ENCODE results near the gene ITPK1.

ITPK1 gene

DNA sequence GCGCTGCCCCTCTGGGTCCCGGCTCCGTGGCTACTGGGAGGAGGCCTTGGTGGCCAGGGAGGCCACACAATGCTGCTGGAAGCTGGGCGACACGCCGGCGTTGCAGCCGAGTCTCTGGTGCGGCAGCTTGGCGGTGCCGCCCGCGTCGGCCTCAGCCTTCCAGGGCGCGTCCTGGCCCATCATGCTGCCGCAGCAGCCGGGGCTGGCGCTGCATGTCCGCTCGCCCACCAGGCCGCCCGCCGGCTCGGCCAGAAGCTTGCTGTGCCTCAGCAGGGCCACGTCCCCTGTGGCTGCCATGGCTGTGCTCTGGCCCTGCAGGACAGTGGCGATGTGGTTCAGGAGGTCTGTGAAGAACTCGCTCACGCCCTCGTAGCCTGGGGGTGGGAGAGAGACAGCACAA, 174.2 kb downstream of the ITPK1 start:
- no peak for TF ChIP-seq SPI1 (IDR thresholded peaks at IDR 0.05; ENCODE audit: low read depth, low read length)
- TF ChIP-seq PAX5 (IDR thresholded peaks at IDR 0.05; ENCODE audit: insufficient read depth, low read length, severe bottlenecking), result no peak
- no peak for DNase-seq (ENCODE audit: insufficient read length, low spot score)
- no peak for FAIRE-seq

DNA sequence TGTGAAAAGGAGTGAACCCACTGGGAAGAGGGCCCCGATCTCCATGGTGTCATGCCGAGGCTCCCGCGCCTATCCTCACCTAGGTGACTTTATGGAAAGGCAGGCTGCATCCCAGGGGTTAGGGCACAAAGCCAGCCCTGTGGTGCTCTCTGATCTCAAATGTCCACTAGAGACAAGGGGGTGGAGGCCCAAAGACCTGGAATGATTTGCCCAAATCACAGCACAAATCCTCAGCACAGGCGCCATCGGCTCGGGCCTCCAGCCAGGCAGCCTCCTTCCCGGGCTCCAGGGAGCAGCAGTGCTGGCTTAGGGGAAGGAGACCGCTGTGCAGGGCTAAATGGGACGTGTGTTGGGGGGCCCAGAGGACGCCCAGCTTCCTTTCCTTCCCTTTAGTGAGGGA, 175.2 kb downstream of the ITPK1 start:
- TF ChIP-seq TAF1 (IDR thresholded peaks at IDR 0.05; ENCODE audit: low read depth, low read length) (no peak), POLR2AphosphoS5 (IDR thresholded peaks at IDR 0.05; ENCODE audit: low read depth, low read length) (no peak), PAX5 (IDR thresholded peaks at IDR 0.05; ENCODE audit: insufficient read depth, low read length, severe bottlenecking) (no peak), POLR2A (IDR thresholded peaks at IDR 0.05; ENCODE audit: low read depth, low read length) (no peak), POU2F2 (IDR thresholded peaks at IDR 0.05; ENCODE audit: low read depth, low read length) (no peak), SPI1 (IDR thresholded peaks at IDR 0.05; ENCODE audit: low read depth, low read length) (no peak)
- FAIRE-seq, result no peak

DNA sequence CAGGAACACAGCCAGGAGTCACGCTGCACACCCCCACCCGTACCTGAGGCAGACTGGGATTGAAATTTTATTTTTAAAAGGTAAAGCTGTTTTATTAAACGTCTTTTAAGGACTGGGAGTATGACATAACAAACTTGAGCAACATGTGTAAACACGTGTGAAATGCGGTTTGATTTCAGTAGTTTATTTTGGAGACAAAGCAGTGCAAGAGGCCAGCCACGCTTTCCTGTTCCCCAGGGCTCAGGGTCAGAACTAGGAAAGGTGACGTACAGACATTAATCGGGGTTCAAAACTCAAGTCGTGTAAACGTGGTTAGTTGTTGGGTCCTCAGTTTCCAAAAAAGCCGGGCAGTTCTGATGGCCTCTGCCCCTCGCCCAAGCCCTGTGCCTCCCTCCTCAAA, 176.0 kb downstream of the ITPK1 start:
- no peak for TF ChIP-seq TAF1 (IDR thresholded peaks at IDR 0.05; ENCODE audit: low read depth, low read length)
- TF ChIP-seq POU2F2 (IDR thresholded peaks at IDR 0.05; ENCODE audit: low read depth, low read length), result no peak
- no peak for TF ChIP-seq SPI1 (IDR thresholded peaks at IDR 0.05; ENCODE audit: low read depth, low read length)
- TF ChIP-seq POLR2A (IDR thresholded peaks at IDR 0.05; ENCODE audit: low read depth, low read length), result no peak
- no peak for TF ChIP-seq POLR2AphosphoS5 (IDR thresholded peaks at IDR 0.05; ENCODE audit: low read depth, low read length)
- no peak for TF ChIP-seq PAX5 (IDR thresholded peaks at IDR 0.05; ENCODE audit: insufficient read depth, low read length, severe bottlenecking)
- FAIRE-seq, result no peak

More for the DNA sequence above, 175.2 kb downstream of the ITPK1 start:
- DNase-seq (ENCODE audit: insufficient read length, low spot score), result no peak

DNA sequence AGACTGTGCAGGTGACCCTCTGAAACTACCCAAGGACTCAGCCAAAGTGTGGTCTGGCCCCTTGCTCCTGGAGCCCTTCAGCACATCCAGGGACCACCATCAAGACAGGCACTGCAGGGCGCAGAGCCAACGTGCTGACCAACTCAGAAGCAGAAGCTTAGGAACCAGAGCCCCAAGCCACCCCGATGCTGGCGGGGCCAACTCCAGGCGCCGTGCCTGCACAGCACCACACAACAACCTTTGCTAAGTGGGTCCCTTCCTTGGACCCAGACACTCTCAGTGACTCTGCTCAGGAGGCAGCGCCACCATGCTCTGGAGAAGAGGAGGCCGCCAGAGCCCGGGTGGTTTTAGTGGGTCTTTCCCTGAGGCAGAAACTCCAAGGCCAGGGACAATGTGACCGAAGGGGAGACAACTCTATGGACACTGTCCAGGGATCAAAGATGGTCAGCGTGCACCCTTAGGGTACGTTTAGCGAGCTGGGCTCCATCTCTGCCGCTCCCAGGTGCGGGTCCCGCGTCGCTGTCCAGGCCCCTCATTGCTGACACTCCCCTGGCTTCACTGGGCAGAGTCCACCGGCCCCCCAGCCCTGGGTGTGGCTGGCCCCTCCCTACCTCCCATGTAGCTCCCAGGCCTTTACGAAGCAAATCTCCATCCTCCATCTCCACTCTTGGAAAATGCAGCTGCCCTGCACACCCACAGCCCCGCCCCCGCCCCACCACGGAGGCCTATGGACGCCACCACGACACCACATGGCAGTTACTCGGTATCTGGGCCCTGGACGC, 176.6 kb downstream of the ITPK1 start:
- FAIRE-seq (no peak), DNase-seq (ENCODE audit: insufficient read length, low spot score) (no peak)
- TF ChIP-seq SPI1 (IDR thresholded peaks at IDR 0.05; ENCODE audit: low read depth, low read length) (no peak), POLR2AphosphoS5 (IDR thresholded peaks at IDR 0.05; ENCODE audit: low read depth, low read length) (no peak), PAX5 (IDR thresholded peaks at IDR 0.05; ENCODE audit: insufficient read depth, low read length, severe bottlenecking) (no peak), TAF1 (IDR thresholded peaks at IDR 0.05; ENCODE audit: low read depth, low read length) (no peak), POU2F2 (IDR thresholded peaks at IDR 0.05; ENCODE audit: low read depth, low read length) (no peak), POLR2A (IDR thresholded peaks at IDR 0.05; ENCODE audit: low read depth, low read length) (no peak)

More for the DNA sequence above, 176.0 kb downstream of the ITPK1 start:
- no peak for DNase-seq (ENCODE audit: insufficient read length, low spot score)

GRCh38 chr14:92938235-92938875, 177.4 kb downstream of the ITPK1 start:
- DNase-seq (ENCODE audit: insufficient read length, low spot score) (no peak), FAIRE-seq (no peak)
- TF ChIP-seq POLR2A (IDR thresholded peaks at IDR 0.05; ENCODE audit: low read depth, low read length) (no peak), SPI1 (IDR thresholded peaks at IDR 0.05; ENCODE audit: low read depth, low read length) (no peak), POU2F2 (IDR thresholded peaks at IDR 0.05; ENCODE audit: low read depth, low read length) (no peak), POLR2AphosphoS5 (IDR thresholded peaks at IDR 0.05; ENCODE audit: low read depth, low read length) (no peak), PAX5 (IDR thresholded peaks at IDR 0.05; ENCODE audit: insufficient read depth, low read length, severe bottlenecking) (no peak), TAF1 (IDR thresholded peaks at IDR 0.05; ENCODE audit: low read depth, low read length) (no peak)

GRCh38 chr14:92937051-92937937, 178.4 kb downstream of the ITPK1 start:
- no peak for DNase-seq (ENCODE audit: insufficient read length, low spot score)
- no peak for FAIRE-seq
- TF ChIP-seq SPI1 (IDR thresholded peaks at IDR 0.05; ENCODE audit: low read depth, low read length) (no peak), POLR2A (IDR thresholded peaks at IDR 0.05; ENCODE audit: low read depth, low read length) (no peak), POU2F2 (IDR thresholded peaks at IDR 0.05; ENCODE audit: low read depth, low read length) (no peak), PAX5 (IDR thresholded peaks at IDR 0.05; ENCODE audit: insufficient read depth, low read length, severe bottlenecking) (no peak), POLR2AphosphoS5 (IDR thresholded peaks at IDR 0.05; ENCODE audit: low read depth, low read length) (no peak), TAF1 (IDR thresholded peaks at IDR 0.05; ENCODE audit: low read depth, low read length) (no peak)

- FAIRE-seq, result no peak
- TF ChIP-seq PAX5 (IDR thresholded peaks at IDR 0.05; ENCODE audit: insufficient read depth, low read length, severe bottlenecking), result no peak
- TF ChIP-seq POU2F2 (IDR thresholded peaks at IDR 0.05; ENCODE audit: low read depth, low read length), result no peak
- no peak for TF ChIP-seq TAF1 (IDR thresholded peaks at IDR 0.05; ENCODE audit: low read depth, low read length)
- no peak for TF ChIP-seq POLR2AphosphoS5 (IDR thresholded peaks at IDR 0.05; ENCODE audit: low read depth, low read length)
- no peak for TF ChIP-seq SPI1 (IDR thresholded peaks at IDR 0.05; ENCODE audit: low read depth, low read length)
- TF ChIP-seq POLR2A (IDR thresholded peaks at IDR 0.05; ENCODE audit: low read depth, low read length), result no peak
- DNase-seq (ENCODE audit: insufficient read length, low spot score), result no peak
These were observed 179.6 kb downstream of the ITPK1 start for GRCh38 chr14:92936085-92936484.

- DNase-seq (ENCODE audit: insufficient read length, low spot score), result no peak
- no peak for FAIRE-seq
- TF ChIP-seq POLR2A (IDR thresholded peaks at IDR 0.05; ENCODE audit: low read depth, low read length), result no peak
- TF ChIP-seq TAF1 (IDR thresholded peaks at IDR 0.05; ENCODE audit: low read depth, low read length), result no peak
- TF ChIP-seq POLR2AphosphoS5 (IDR thresholded peaks at IDR 0.05; ENCODE audit: low read depth, low read length), result no peak
- TF ChIP-seq PAX5 (IDR thresholded peaks at IDR 0.05; ENCODE audit: insufficient read depth, low read length, severe bottlenecking), result no peak
- no peak for TF ChIP-seq SPI1 (IDR thresholded peaks at IDR 0.05; ENCODE audit: low read depth, low read length)
- TF ChIP-seq POU2F2 (IDR thresholded peaks at IDR 0.05; ENCODE audit: low read depth, low read length), result no peak
These were observed 180.3 kb downstream of the ITPK1 start for GRCh38 chr14:92935446-92935845.
